Measurements from ENCODE around the gene PODXL. TPM values are rescaled to one million over a fixed set of nuclear protein-coding genes. Genes with fewer than 3 reads are reported as not detected.

Gene PODXL
- total and polyA plus RNA-seq, 2 of the 8 experiments (the other 6 are each of a cell fraction or from before 2014, with no cell fraction given): 638 to 925 TPM

- no peak for TF ChIP-seq CHD7 (IDR thresholded peaks at IDR 0.05; ENCODE audit: insufficient replicate concordance, low read length)
- TF ChIP-seq GABPA (IDR thresholded peaks at IDR 0.05; ENCODE audit: borderline replicate concordance, insufficient read depth, low read length): no peak
- no peak for TF ChIP-seq PHF8 (conservative IDR thresholded peaks at IDR 0.05; ENCODE audit: low read depth, low read length)
- TF ChIP-seq TAF1 (IDR thresholded peaks at IDR 0.05; ENCODE audit: low read depth, low read length): no peak
- no peak for TF ChIP-seq JUND (IDR thresholded peaks at IDR 0.05; ENCODE audit: low read length)
- TF ChIP-seq BCL11A (IDR thresholded peaks at IDR 0.05; ENCODE audit: low read depth in 2 of 2, low read length in 2 of 2): no peak
- TF ChIP-seq CBX8 (IDR thresholded peaks at IDR 0.05; ENCODE audit: borderline replicate concordance, low read depth, low read length): no peak
- no peak for TF ChIP-seq ASH2L (IDR thresholded peaks at IDR 0.05; ENCODE audit: low read length)
- no peak for TF ChIP-seq USF2 (IDR thresholded peaks at IDR 0.05; ENCODE audit: low read length)
Measured at GRCh38 chr7:131454498-131454897, 101.9 kb downstream of the PODXL start (continued).

Measured in H1 (cell line).